HCT116 (cell line): ENCODE results near the gene PRR7. TPM values are rescaled to one million over a fixed set of nuclear protein-coding genes. Genes with fewer than 3 reads are reported as not detected.
A peak's percentile ranks its signal among the peaks of the same experiment; 100 is the strongest.

Source experiments
- ATAC-seq: fragments of 200-7000 bp; cut with Tn5 transposase; 2 replicates; pipeline ENCODE4 v1.9.1; 2020; ENCODE audit warnings: mild to moderate bottlenecking, moderate library complexity
- BruUV-seq: library from RNA; stranded (reverse); fragments of 400-500 nt; replicated peaks from 2 replicates; lab custom pipeline; 2021; lab: Mats Ljungman, UMichigan
- CTCF ChIA-PET: fragments of 300-600 bp; sonication (Branson Sonifier 250); formaldehyde crosslinking; loops from one replicate; lab custom pipeline; 2021; ENCODE audit warnings: antibody characterized with exemption; lab: Charles Lee
- POLR2A ChIA-PET: fragments of 300-600, 350-600 bp; sonication (Branson Sonifier 250); formaldehyde crosslinking; loops from one replicate; lab custom pipeline; 2021; ENCODE audit warnings: antibody characterized with exemption; lab: Charles Lee
- RAD21 ChIA-PET, 2 experiments: fragments of 300-600 bp; sonication (Branson Sonifier 250); formaldehyde crosslinking; loops; one replicate each; lab custom pipeline; 2023; ENCODE audit warnings: low total read pairs in 2 of 2; ENCODE audit not compliant: uncharacterized antibody in 2 of 2, unreplicated experiment in 2 of 2, low non-redundant PET in 1 of 2; lab: Charles Lee
- DNase-seq: peaks from one replicate; pipeline ENCODE4 v3.0.0-alpha.2; 2010; ENCODE audit warnings: low read depth, low spot score
- H2AFZ ChIP-seq: fragments of 200-600 bp; shearing (Covaris generic), sonication (generic); 2 replicates; pipeline ENCODE4 v1.6.1; 2017; ENCODE audit warnings: low read depth, mixed run types, mixed read lengths, antibody characterized with exemption, low read length; ENCODE audit not compliant: poor library complexity, severe bottlenecking
- H3K27ac ChIP-seq: 2 replicates; pipeline ENCODE4 v1.5.1; 2012; ENCODE audit warnings: low read depth, low read length
- H3K27me3 ChIP-seq: fragments of 200-600 bp; sonication (generic); 2 replicates; pipeline ENCODE4 v1.6.1; 2016; ENCODE audit warnings: mixed run types, low read length, mixed read lengths; ENCODE audit not compliant: insufficient read depth
- H3K36me3 ChIP-seq, 2 experiments: fragments of 200-500 bp in 1 of 2; fragments of 200-600 bp in 1 of 2; sonication (Bioruptor generic) in 1 of 2; sonication (generic) in 1 of 2; 2 replicates each; pipeline versions ENCODE4 v1.5.1 to v1.6.1; 2014 to 2016; ENCODE audit warnings: low read length in 2 of 2, inconsistent platforms in 1 of 2, mixed read lengths in 1 of 2, mixed run types in 1 of 2; ENCODE audit not compliant: insufficient read depth in 2 of 2, control insufficient read depth in 1 of 2
- H3K4me1 ChIP-seq, 2 experiments: fragments of 200-600 bp in 1 of 2; sonication (generic) in 1 of 2; 2 replicates each; pipeline versions ENCODE4 v1.5.1 to v1.6.1; 2012 to 2017; ENCODE audit warnings: low read length in 2 of 2, inconsistent platforms in 1 of 2, mild to moderate bottlenecking in 1 of 2, mixed read lengths in 1 of 2, mixed run types in 1 of 2, moderate library complexity in 1 of 2; ENCODE audit not compliant: insufficient read depth in 2 of 2, control insufficient read depth in 1 of 2
- H3K4me2 ChIP-seq: fragments of 200-600 bp; sonication (generic); 2 replicates; pipeline ENCODE4 v1.6.1; 2017; ENCODE audit warnings: mixed run types, low read length, mixed read lengths
- H3K4me3 ChIP-seq, 2 experiments: fragments of 200-600 bp in 1 of 2; sonication (generic) in 1 of 2; replicated peaks in 1 of 2; 2 replicates each; pipeline ENCODE4 v1.5.1; 2011 to 2016; ENCODE audit warnings: low read length in 2 of 2, control low read depth in 1 of 2, low read depth in 1 of 2, mild to moderate bottlenecking in 1 of 2, mixed read lengths in 1 of 2, mixed run types in 1 of 2
- H3K79me2 ChIP-seq: fragments of 200-600 bp; sonication (generic); 2 replicates; pipeline ENCODE4 v1.6.1; 2017; ENCODE audit warnings: mild to moderate bottlenecking, mixed run types, low read length, moderate library complexity, mixed read lengths; ENCODE audit not compliant: insufficient read depth
- H3K9ac ChIP-seq: fragments of 200-600 bp; sonication (generic); 2 replicates; pipeline ENCODE4 v1.6.1; 2016; ENCODE audit warnings: low read length, mixed read lengths
- H3K9me2 ChIP-seq: fragments of 200-600 bp; sonication (generic), shearing (Covaris generic); 2 replicates; pipeline ENCODE4 v1.6.1; 2017; ENCODE audit warnings: mixed run types, mild to moderate bottlenecking, moderate library complexity; ENCODE audit not compliant: insufficient read depth
- H3K9me3 ChIP-seq, 2 experiments: fragments of 200-500 bp in 1 of 2; fragments of 200-600 bp in 1 of 2; sonication (Bioruptor generic) in 1 of 2; sonication (generic) in 1 of 2; 2 replicates each; pipeline ENCODE4 v1.6.1; 2014 to 2017; ENCODE audit warnings: low read length in 2 of 2, mixed read lengths in 2 of 2, inconsistent platforms in 1 of 2, low read depth in 1 of 2, mild to moderate bottlenecking in 1 of 2, mixed run types in 1 of 2, moderate library complexity in 1 of 2; ENCODE audit not compliant: control insufficient read depth in 1 of 2, insufficient read depth in 1 of 2
- H4K20me1 ChIP-seq: fragments of 200-600 bp; sonication (generic), shearing (Covaris generic); 2 replicates; pipeline ENCODE4 v1.6.1; 2017; ENCODE audit warnings: mixed run types, mild to moderate bottlenecking, moderate library complexity; ENCODE audit not compliant: insufficient read depth
- ELF1 ChIP-seq: IDR thresholded peaks from 2 replicates; pipeline ENCODE4 v1.6.1; 2012; ENCODE audit warnings: low read depth, borderline replicate concordance
- POLR2AphosphoS5 ChIP-seq: IDR thresholded peaks from 2 replicates; pipeline ENCODE4 v1.6.1; 2011; ENCODE audit warnings: mild to moderate bottlenecking, low read depth, low read length, moderate library complexity
- SP1 ChIP-seq: IDR thresholded peaks from 2 replicates; pipeline ENCODE4 v1.6.1; 2012; ENCODE audit warnings: low read depth
- intact Hi-C: fragments of 100-400 bp; cut with micrococcal nuclease; formaldehyde crosslinking; loops from 2 replicates; pipeline ENCODE4 v1.10.0; 2022
- total RNA-seq: library from RNA; stranded (reverse); gene quantifications from one replicate; pipeline ENCODE4 v1.2.1, GENCODE V29; 2021; ENCODE audit not compliant: unreplicated experiment
- TF ChIP-seq, protein P1 (sequence below): IDR thresholded peaks from 2 replicates; pipeline ENCODE4 v1.6.1; 2012; ENCODE audit warnings: low read depth

PRR7 gene
- total RNA-seq, 1 experiment from 2014 or later: 39.9 TPM

DNA sequence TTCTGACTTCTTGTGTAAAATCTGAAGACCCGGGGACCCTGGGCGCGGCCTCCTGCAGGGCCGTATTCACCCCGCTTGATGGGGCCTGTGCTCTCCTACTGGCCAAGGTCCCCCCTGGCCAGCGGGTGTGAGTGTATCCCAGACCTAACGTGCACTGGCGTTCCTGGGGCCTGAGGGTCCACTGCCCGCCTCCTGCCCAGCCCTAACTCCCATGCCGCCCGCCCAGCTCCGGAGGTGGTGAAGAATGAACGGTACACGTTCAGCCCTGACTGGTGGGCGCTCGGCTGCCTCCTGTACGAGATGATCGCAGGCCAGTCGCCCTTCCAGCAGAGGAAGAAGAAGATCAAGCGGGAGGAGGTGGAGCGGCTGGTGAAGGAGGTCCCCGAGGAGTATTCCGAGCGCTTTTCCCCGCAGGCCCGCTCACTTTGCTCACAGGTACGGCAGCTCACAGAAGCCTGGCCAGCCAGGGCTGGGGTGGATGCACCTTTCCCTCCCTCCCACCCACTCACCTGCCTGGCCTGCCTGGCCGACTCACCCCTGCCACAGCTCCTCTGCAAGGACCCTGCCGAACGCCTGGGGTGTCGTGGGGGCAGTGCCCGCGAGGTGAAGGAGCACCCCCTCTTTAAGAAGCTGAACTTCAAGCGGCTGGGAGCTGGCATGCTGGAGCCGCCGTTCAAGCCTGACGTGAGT, 10.6 kb upstream of the PRR7 start:
- POLR2A ChIA-PET: interaction anchor here (2.0 kb wide), 1 partner anchor 9 kb away, joined by 7 read pairs; the partner anchor contains the start of gene GRK6
- Histone ChIP-seq H3K27me3 (no peaks in the 10 kb centered on the region), H4K20me1 (no peaks in the 10 kb centered on the region), H3K36me3 (peaks cover 25 to 48% of the 10 kb centered on the region in 2 experiments; a peak in 3 of 4 replicates), H3K79me2 (0 out of 2 replicates have a peak, but pooled peaks cover 2% of the 10 kb centered on the region), H3K9me2 (no peaks in the 10 kb centered on the region), H3K9me3 (no peaks in the 10 kb centered on the region), H2AFZ (no peak overlapping the region), H3K4me3 (no peak overlapping the region), H3K9ac (no peak overlapping the region), H3K4me2 (no peak overlapping the region), H3K4me1 (peaks cover 0 to 8% of the 10 kb centered on the region in 2 experiments; a peak in 2 of 4 replicates), H3K27ac (no peak overlapping the region)
- intact Hi-C loops: no loop called here
- ATAC-seq (no peak), DNase-seq (no peak)
- CTCF ChIA-PET: interaction anchor here (1.2 to 2.4 kb wide), 2 partner anchors 12 to 19 kb away, joined by 3 to 6 read pairs; no protein-coding TSS in a partner anchor
- no peak for TF ChIP-seq SP1
- TF ChIP-seq POLR2AphosphoS5: peak; percentile 16
- RAD21 ChIA-PET: no interaction called here
- BruUV-seq: TSS peak; percentile 1

DNA sequence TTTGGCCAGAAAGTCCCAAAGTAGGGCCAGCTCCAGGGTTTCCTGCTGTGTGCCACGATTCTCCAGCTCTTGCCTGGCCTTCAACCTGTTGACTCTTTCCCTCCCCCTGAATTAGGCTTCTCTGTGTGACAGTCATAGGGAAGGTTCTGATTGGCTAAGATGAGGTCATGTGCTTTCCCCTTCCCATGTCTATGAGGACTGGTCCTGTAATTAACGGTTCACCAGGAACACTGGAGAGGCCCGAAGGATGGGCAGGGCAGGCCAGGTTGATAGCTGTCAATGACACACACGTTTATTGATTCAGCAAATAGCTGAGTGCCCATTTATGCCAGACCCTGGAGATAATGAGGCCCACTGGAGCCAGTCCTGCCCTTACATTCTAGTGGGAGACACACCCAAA, 9.0 kb upstream of the PRR7 start:
- CTCF ChIA-PET: interaction anchor here (1.4 to 2.4 kb wide), 2 partner anchors 17 to 34 kb away, joined by 6 read pairs; no protein-coding TSS in a partner anchor

More for the DNA sequence above, 9.0 kb upstream of the PRR7 start:
- Histone ChIP-seq H3K4me2 (no peak overlapping the region), H3K27ac (0 out of 2 replicates have a peak overlapping the region, but pooled peaks have one; percentile 18), H3K79me2 (0 out of 2 replicates have a peak, but pooled peaks cover 2% of the 10 kb centered on the region), H3K9me3 (no peaks in the 10 kb centered on the region), H3K4me3 (no peak overlapping the region), H3K27me3 (no peaks in the 10 kb centered on the region), H3K4me1 (peaks cover 0 to 8% of the 10 kb centered on the region in 2 experiments; a peak in 2 of 4 replicates), H2AFZ (no peak overlapping the region), H3K9me2 (no peaks in the 10 kb centered on the region), H3K36me3 (peaks cover 16 to 32% of the 10 kb centered on the region in 2 experiments; a peak in 3 of 4 replicates), H3K9ac (no peak overlapping the region), H4K20me1 (no peaks in the 10 kb centered on the region)
- intact Hi-C loops: no loop called here
- TF ChIP-seq ELF1: no peak
- TF ChIP-seq, protein P1, sequence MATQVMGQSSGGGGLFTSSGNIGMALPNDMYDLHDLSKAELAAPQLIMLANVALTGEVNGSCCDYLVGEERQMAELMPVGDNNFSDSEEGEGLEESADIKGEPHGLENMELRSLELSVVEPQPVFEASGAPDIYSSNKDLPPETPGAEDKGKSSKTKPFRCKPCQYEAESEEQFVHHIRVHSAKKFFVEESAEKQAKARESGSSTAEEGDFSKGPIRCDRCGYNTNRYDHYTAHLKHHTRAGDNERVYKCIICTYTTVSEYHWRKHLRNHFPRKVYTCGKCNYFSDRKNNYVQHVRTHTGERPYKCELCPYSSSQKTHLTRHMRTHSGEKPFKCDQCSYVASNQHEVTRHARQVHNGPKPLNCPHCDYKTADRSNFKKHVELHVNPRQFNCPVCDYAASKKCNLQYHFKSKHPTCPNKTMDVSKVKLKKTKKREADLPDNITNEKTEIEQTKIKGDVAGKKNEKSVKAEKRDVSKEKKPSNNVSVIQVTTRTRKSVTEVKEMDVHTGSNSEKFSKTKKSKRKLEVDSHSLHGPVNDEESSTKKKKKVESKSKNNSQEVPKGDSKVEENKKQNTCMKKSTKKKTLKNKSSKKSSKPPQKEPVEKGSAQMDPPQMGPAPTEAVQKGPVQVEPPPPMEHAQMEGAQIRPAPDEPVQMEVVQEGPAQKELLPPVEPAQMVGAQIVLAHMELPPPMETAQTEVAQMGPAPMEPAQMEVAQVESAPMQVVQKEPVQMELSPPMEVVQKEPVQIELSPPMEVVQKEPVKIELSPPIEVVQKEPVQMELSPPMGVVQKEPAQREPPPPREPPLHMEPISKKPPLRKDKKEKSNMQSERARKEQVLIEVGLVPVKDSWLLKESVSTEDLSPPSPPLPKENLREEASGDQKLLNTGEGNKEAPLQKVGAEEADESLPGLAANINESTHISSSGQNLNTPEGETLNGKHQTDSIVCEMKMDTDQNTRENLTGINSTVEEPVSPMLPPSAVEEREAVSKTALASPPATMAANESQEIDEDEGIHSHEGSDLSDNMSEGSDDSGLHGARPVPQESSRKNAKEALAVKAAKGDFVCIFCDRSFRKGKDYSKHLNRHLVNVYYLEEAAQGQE: no peak
- ChIA-PET POLR2A (interaction anchor here (2.0 kb wide), 1 partner anchor 11 kb away, joined by 7 read pairs; the partner anchor contains the start of gene GRK6), RAD21 (no interaction called here)
- TSS peak; percentile 18 for BruUV-seq
- DNase-seq: no peak
- ATAC-seq: 0 out of 2 replicates have a peak, but pooled peaks have one; percentile 13
